Neural cell (in vitro differentiated cells): Measurements from ENCODE around the gene JPH2. TPM values are rescaled to one million over a fixed set of nuclear protein-coding genes. Genes with fewer than 3 reads are reported as not detected.

Source experiments
- H2AFZ ChIP-seq: fragments of 200-600, 300-800 bp; sonication (generic), shearing (Covaris generic); 2 replicates; pipeline ENCODE4 v1.6.0; 2014; ENCODE audit warnings: low read depth, mild to moderate bottlenecking, antibody characterized with exemption, low read length, moderate library complexity
- H3F3A ChIP-seq: fragments of 200-600 bp; shearing (Covaris generic); 2 replicates; pipeline ENCODE4 v1.6.1; 2016; ENCODE audit warnings: mild to moderate bottlenecking, moderate library complexity, mixed read lengths, antibody characterized with exemption, low read length; ENCODE audit not compliant: insufficient read depth, poor library complexity, severe bottlenecking
- H3K27ac ChIP-seq: fragments of 200-600, 300-800 bp; sonication (generic), shearing (Covaris generic); 2 replicates; pipeline ENCODE4 v1.5.1; 2014; ENCODE audit warnings: mild to moderate bottlenecking, low read length, moderate library complexity
- H3K27me3 ChIP-seq: fragments of 300-800, 200-600 bp; sonication (generic), shearing (Covaris generic); 2 replicates; pipeline ENCODE4 v1.6.0; 2014; ENCODE audit warnings: mild to moderate bottlenecking, low read depth, low read length, moderate library complexity; ENCODE audit not compliant: insufficient read depth
- H3K36me3 ChIP-seq: fragments of 300-800, 200-600 bp; sonication (generic), shearing (Covaris generic); 2 replicates; pipeline ENCODE4 v1.5.1; 2014; ENCODE audit warnings: mild to moderate bottlenecking, antibody characterized with exemption, low read length, moderate library complexity; ENCODE audit not compliant: insufficient read depth
- H3K4me2 ChIP-seq: fragments of 300-800, 200-600 bp; sonication (generic), shearing (Covaris generic); 2 replicates; pipeline ENCODE4 v1.6.0; 2014; ENCODE audit warnings: mild to moderate bottlenecking, low read length
- H3K4me3 ChIP-seq: fragments of 300-800, 200-600 bp; sonication (generic), shearing (Covaris generic); 2 replicates; pipeline ENCODE4 v1.5.1; 2014; ENCODE audit warnings: mild to moderate bottlenecking, low read length, moderate library complexity
- H3K79me2 ChIP-seq: fragments of 200-600 bp; shearing (Covaris generic); replicated peaks from 2 replicates; pipeline ENCODE4 v1.6.0; 2014; ENCODE audit warnings: mild to moderate bottlenecking, low read length, moderate library complexity; ENCODE audit not compliant: insufficient read depth
- H3K9ac ChIP-seq: fragments of 300-800, 200-600 bp; sonication (generic), shearing (Covaris generic); 2 replicates; pipeline ENCODE4 v1.6.1; 2016; ENCODE audit warnings: mild to moderate bottlenecking, low read length, mixed read lengths
- H3K9me2 ChIP-seq: fragments of 200-600 bp; shearing (Covaris generic); 2 replicates; pipeline ENCODE4 v1.6.1; 2016; ENCODE audit warnings: mild to moderate bottlenecking, low read length, mixed read lengths; ENCODE audit not compliant: insufficient read depth
- H3K9me3 ChIP-seq: fragments of 200-600, 300-800 bp; sonication (generic), shearing (Covaris generic); 2 replicates; pipeline ENCODE4 v1.6.1; 2016; ENCODE audit warnings: mild to moderate bottlenecking, mixed run types, low read length, moderate library complexity, mixed read lengths
- H4K20me1 ChIP-seq: fragments of 200-600 bp; shearing (Covaris generic); 2 replicates; pipeline ENCODE4 v1.6.1; 2016; ENCODE audit warnings: mild to moderate bottlenecking, mixed run types; ENCODE audit not compliant: insufficient read depth
- EP300 ChIP-seq: fragments of 450-650 bp; conservative IDR thresholded peaks from 2 replicates; pipeline ENCODE4 v1.6.1; 2014; ENCODE audit warnings: antibody characterized with exemption, mild to moderate bottlenecking, moderate library complexity; ENCODE audit not compliant: poor library complexity, severe bottlenecking
- EZH2 ChIP-seq: fragments of 200-600, 300-800 bp; shearing (Covaris generic), sonication (generic); IDR thresholded peaks from 2 replicates; pipeline ENCODE4 v1.6.1; 2014; ENCODE audit warnings: antibody characterized with exemption, low read length, borderline replicate concordance, mild to moderate bottlenecking; ENCODE audit not compliant: insufficient read depth, poor library complexity, severe bottlenecking
- MXI1 ChIP-seq: fragments of 450-650 bp; conservative IDR thresholded peaks from 2 replicates; pipeline ENCODE4 v1.6.1; 2014; ENCODE audit warnings: antibody characterized with exemption, mild to moderate bottlenecking; ENCODE audit not compliant: poor library complexity, severe bottlenecking
- POLR2AphosphoS5 ChIP-seq: IDR thresholded peaks from 2 replicates; pipeline ENCODE4 v1.6.1; 2012
- RAD21 ChIP-seq: fragments of 450-650 bp; conservative IDR thresholded peaks from 2 replicates; pipeline ENCODE4 v1.6.1; 2014; ENCODE audit warnings: antibody characterized with exemption, mild to moderate bottlenecking, moderate library complexity
- SMC3 ChIP-seq: fragments of 450-650 bp; conservative IDR thresholded peaks from 2 replicates; pipeline ENCODE4 v1.6.1; 2014; ENCODE audit warnings: antibody characterized with exemption, mild to moderate bottlenecking, moderate library complexity; ENCODE audit not compliant: poor library complexity
- TAF1 ChIP-seq: IDR thresholded peaks from 2 replicates; pipeline ENCODE4 v1.6.1; 2012; ENCODE audit warnings: low read depth
- polyA plus RNA-seq: library from polyadenylated mRNA; depleted of rRNA; stranded (reverse); fragments of >200 nt; gene quantifications from 2 replicates; pipeline ENCODE4 v1.2.3, GENCODE V29; 2014
- TF ChIP-seq, protein P1 (sequence below): fragments of 450-650 bp; IDR thresholded peaks from 2 replicates; pipeline ENCODE4 v1.5.1; 2014; ENCODE audit warnings: antibody characterized with exemption, mild to moderate bottlenecking, moderate library complexity; ENCODE audit not compliant: poor library complexity, severe bottlenecking
- TF ChIP-seq, protein P2 (sequence below): IDR thresholded peaks from 2 replicates; pipeline ENCODE4 v1.6.1; 2012; ENCODE audit warnings: borderline replicate concordance

The JPH2 gene
- polyA plus RNA-seq, 1 donor from 2014 or later = not detected

- Histone ChIP-seq H2AFZ (no peak overlapping the region), H4K20me1 (no peaks in the 10 kb centered on the region), H3K9me3 (no peaks in the 10 kb centered on the region), H3K27ac (no peak overlapping the region), H3K36me3 (no peaks in the 10 kb centered on the region), H3K4me3 (no peak overlapping the region), H3K9me2 (no peaks in the 10 kb centered on the region), H3K9ac (no peak overlapping the region), H3K79me2 (no peaks in the 10 kb centered on the region), H3F3A (no peaks in the 10 kb centered on the region), H3K27me3 (no peaks in the 10 kb centered on the region), H3K4me2 (no peak overlapping the region)
- TF ChIP-seq MXI1 = no peak
- TF ChIP-seq EZH2 = no peak
Measured at GRCh38 chr20:44172572-44172950, 14.4 kb downstream of the JPH2 start.

DNA sequence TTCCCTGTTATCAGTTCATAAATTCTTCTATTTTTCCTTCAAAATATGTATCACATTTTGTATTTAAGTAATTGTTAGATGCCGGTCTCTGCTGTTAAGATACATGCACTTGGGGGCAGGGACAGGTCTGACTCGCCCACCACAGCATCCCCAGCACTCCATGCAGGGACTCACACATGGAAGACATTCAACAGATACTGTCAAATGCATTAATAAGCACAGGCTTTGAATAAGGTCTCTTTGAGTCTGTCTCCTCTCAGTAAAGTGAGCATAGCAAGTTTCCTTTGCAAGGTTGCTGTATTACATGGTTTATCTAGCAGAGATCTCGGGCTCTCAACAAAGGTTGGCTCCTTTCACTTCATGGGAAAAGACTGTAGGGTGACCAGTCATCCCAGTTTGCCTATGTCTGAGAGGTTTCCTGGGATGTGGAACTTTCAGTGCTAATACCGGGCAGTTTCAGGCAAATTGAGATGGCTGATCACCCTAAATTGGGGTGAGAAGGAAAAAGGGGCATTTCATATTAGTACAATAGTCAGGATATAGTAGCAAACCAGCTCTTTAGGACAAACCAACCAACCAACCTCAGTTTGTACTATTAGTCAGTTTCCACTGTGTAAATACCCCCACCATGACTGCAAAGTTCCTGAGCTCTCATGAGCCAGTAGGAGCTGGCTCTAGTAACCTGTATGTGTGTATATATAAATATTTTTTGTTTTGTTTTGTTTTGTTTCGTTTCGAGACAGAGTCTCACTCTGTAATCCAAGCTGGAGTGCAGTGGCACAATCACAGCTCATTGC is 15.0 kb downstream of the JPH2 start:
- no peaks in the 10 kb centered on the region for H3K27me3 ChIP-seq
- H3K9ac ChIP-seq = no peak overlapping the region
- no peak overlapping the region for H3K27ac ChIP-seq
- no peak overlapping the region for H2AFZ ChIP-seq
- no peak overlapping the region for H3K4me2 ChIP-seq
- no peaks in the 10 kb centered on the region for H3K79me2 ChIP-seq
- no peaks in the 10 kb centered on the region for H3F3A ChIP-seq
- no peaks in the 10 kb centered on the region for H3K36me3 ChIP-seq
- no peak overlapping the region for H3K4me3 ChIP-seq
- TF ChIP-seq, protein P1, sequence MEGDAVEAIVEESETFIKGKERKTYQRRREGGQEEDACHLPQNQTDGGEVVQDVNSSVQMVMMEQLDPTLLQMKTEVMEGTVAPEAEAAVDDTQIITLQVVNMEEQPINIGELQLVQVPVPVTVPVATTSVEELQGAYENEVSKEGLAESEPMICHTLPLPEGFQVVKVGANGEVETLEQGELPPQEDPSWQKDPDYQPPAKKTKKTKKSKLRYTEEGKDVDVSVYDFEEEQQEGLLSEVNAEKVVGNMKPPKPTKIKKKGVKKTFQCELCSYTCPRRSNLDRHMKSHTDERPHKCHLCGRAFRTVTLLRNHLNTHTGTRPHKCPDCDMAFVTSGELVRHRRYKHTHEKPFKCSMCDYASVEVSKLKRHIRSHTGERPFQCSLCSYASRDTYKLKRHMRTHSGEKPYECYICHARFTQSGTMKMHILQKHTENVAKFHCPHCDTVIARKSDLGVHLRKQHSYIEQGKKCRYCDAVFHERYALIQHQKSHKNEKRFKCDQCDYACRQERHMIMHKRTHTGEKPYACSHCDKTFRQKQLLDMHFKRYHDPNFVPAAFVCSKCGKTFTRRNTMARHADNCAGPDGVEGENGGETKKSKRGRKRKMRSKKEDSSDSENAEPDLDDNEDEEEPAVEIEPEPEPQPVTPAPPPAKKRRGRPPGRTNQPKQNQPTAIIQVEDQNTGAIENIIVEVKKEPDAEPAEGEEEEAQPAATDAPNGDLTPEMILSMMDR = no peak
- no peak for TF ChIP-seq TAF1
- TF ChIP-seq RAD21 = no peak
- no peak for TF ChIP-seq EP300
- no peak for TF ChIP-seq POLR2AphosphoS5
- TF ChIP-seq EZH2 = no peak
- TF ChIP-seq SMC3 = no peak
- TF ChIP-seq, protein P2, sequence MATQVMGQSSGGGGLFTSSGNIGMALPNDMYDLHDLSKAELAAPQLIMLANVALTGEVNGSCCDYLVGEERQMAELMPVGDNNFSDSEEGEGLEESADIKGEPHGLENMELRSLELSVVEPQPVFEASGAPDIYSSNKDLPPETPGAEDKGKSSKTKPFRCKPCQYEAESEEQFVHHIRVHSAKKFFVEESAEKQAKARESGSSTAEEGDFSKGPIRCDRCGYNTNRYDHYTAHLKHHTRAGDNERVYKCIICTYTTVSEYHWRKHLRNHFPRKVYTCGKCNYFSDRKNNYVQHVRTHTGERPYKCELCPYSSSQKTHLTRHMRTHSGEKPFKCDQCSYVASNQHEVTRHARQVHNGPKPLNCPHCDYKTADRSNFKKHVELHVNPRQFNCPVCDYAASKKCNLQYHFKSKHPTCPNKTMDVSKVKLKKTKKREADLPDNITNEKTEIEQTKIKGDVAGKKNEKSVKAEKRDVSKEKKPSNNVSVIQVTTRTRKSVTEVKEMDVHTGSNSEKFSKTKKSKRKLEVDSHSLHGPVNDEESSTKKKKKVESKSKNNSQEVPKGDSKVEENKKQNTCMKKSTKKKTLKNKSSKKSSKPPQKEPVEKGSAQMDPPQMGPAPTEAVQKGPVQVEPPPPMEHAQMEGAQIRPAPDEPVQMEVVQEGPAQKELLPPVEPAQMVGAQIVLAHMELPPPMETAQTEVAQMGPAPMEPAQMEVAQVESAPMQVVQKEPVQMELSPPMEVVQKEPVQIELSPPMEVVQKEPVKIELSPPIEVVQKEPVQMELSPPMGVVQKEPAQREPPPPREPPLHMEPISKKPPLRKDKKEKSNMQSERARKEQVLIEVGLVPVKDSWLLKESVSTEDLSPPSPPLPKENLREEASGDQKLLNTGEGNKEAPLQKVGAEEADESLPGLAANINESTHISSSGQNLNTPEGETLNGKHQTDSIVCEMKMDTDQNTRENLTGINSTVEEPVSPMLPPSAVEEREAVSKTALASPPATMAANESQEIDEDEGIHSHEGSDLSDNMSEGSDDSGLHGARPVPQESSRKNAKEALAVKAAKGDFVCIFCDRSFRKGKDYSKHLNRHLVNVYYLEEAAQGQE = no peak
- no peaks in the 10 kb centered on the region for H4K20me1 ChIP-seq
- no peaks in the 10 kb centered on the region for H3K9me2 ChIP-seq
- no peaks in the 10 kb centered on the region for H3K9me3 ChIP-seq
